HCT116 (cell line): ENCODE data around the gene RASL11A. TPM values are rescaled to one million over a fixed set of nuclear protein-coding genes. Genes with fewer than 3 reads are reported as not detected.

Source experiments
- ATAC-seq: fragments of 200-7000 bp; cut with Tn5 transposase; 2 replicates; pipeline ENCODE4 v1.9.1; 2020; ENCODE audit warnings: mild to moderate bottlenecking, moderate library complexity
- BruUV-seq: library from RNA; stranded (reverse); fragments of 400-500 nt; replicated peaks from 2 replicates; lab custom pipeline; 2021; lab: Mats Ljungman, UMichigan
- CTCF ChIA-PET: fragments of 300-600 bp; sonication (Branson Sonifier 250); formaldehyde crosslinking; loops from one replicate; lab custom pipeline; 2021; ENCODE audit warnings: antibody characterized with exemption; lab: Charles Lee
- POLR2A ChIA-PET: fragments of 300-600, 350-600 bp; sonication (Branson Sonifier 250); formaldehyde crosslinking; loops from one replicate; lab custom pipeline; 2021; ENCODE audit warnings: antibody characterized with exemption; lab: Charles Lee
- RAD21 ChIA-PET, 2 experiments: fragments of 300-600 bp; sonication (Branson Sonifier 250); formaldehyde crosslinking; loops; one replicate each; lab custom pipeline; 2023; ENCODE audit warnings: low total read pairs in 2 of 2; ENCODE audit not compliant: uncharacterized antibody in 2 of 2, unreplicated experiment in 2 of 2, low non-redundant PET in 1 of 2; lab: Charles Lee
- DNase-seq: peaks from one replicate; pipeline ENCODE4 v3.0.0-alpha.2; 2010; ENCODE audit warnings: low read depth, low spot score
- H2AFZ ChIP-seq: fragments of 200-600 bp; shearing (Covaris generic), sonication (generic); 2 replicates; pipeline ENCODE4 v1.6.1; 2017; ENCODE audit warnings: low read depth, mixed run types, mixed read lengths, antibody characterized with exemption, low read length; ENCODE audit not compliant: poor library complexity, severe bottlenecking
- H3K27ac ChIP-seq: 2 replicates; pipeline ENCODE4 v1.5.1; 2012; ENCODE audit warnings: low read depth, low read length
- H3K27me3 ChIP-seq: fragments of 200-600 bp; sonication (generic); 2 replicates; pipeline ENCODE4 v1.6.1; 2016; ENCODE audit warnings: mixed run types, low read length, mixed read lengths; ENCODE audit not compliant: insufficient read depth
- H3K36me3 ChIP-seq, 2 experiments: fragments of 200-500 bp in 1 of 2; fragments of 200-600 bp in 1 of 2; sonication (Bioruptor generic) in 1 of 2; sonication (generic) in 1 of 2; 2 replicates each; pipeline versions ENCODE4 v1.5.1 to v1.6.1; 2014 to 2016; ENCODE audit warnings: low read length in 2 of 2, inconsistent platforms in 1 of 2, mixed read lengths in 1 of 2, mixed run types in 1 of 2; ENCODE audit not compliant: insufficient read depth in 2 of 2, control insufficient read depth in 1 of 2
- H3K4me1 ChIP-seq, 2 experiments: fragments of 200-600 bp in 1 of 2; sonication (generic) in 1 of 2; 2 replicates each; pipeline versions ENCODE4 v1.5.1 to v1.6.1; 2012 to 2017; ENCODE audit warnings: low read length in 2 of 2, inconsistent platforms in 1 of 2, mild to moderate bottlenecking in 1 of 2, mixed read lengths in 1 of 2, mixed run types in 1 of 2, moderate library complexity in 1 of 2; ENCODE audit not compliant: insufficient read depth in 2 of 2, control insufficient read depth in 1 of 2
- H3K4me2 ChIP-seq: fragments of 200-600 bp; sonication (generic); 2 replicates; pipeline ENCODE4 v1.6.1; 2017; ENCODE audit warnings: mixed run types, low read length, mixed read lengths
- H3K4me3 ChIP-seq, 2 experiments: fragments of 200-600 bp in 1 of 2; sonication (generic) in 1 of 2; replicated peaks in 1 of 2; 2 replicates each; pipeline ENCODE4 v1.5.1; 2011 to 2016; ENCODE audit warnings: low read length in 2 of 2, control low read depth in 1 of 2, low read depth in 1 of 2, mild to moderate bottlenecking in 1 of 2, mixed read lengths in 1 of 2, mixed run types in 1 of 2
- H3K79me2 ChIP-seq: fragments of 200-600 bp; sonication (generic); 2 replicates; pipeline ENCODE4 v1.6.1; 2017; ENCODE audit warnings: mild to moderate bottlenecking, mixed run types, low read length, moderate library complexity, mixed read lengths; ENCODE audit not compliant: insufficient read depth
- H3K9ac ChIP-seq: fragments of 200-600 bp; sonication (generic); 2 replicates; pipeline ENCODE4 v1.6.1; 2016; ENCODE audit warnings: low read length, mixed read lengths
- H3K9me2 ChIP-seq: fragments of 200-600 bp; sonication (generic), shearing (Covaris generic); 2 replicates; pipeline ENCODE4 v1.6.1; 2017; ENCODE audit warnings: mixed run types, mild to moderate bottlenecking, moderate library complexity; ENCODE audit not compliant: insufficient read depth
- H3K9me3 ChIP-seq, 2 experiments: fragments of 200-500 bp in 1 of 2; fragments of 200-600 bp in 1 of 2; sonication (Bioruptor generic) in 1 of 2; sonication (generic) in 1 of 2; 2 replicates each; pipeline ENCODE4 v1.6.1; 2014 to 2017; ENCODE audit warnings: low read length in 2 of 2, mixed read lengths in 2 of 2, inconsistent platforms in 1 of 2, low read depth in 1 of 2, mild to moderate bottlenecking in 1 of 2, mixed run types in 1 of 2, moderate library complexity in 1 of 2; ENCODE audit not compliant: control insufficient read depth in 1 of 2, insufficient read depth in 1 of 2
- H4K20me1 ChIP-seq: fragments of 200-600 bp; sonication (generic), shearing (Covaris generic); 2 replicates; pipeline ENCODE4 v1.6.1; 2017; ENCODE audit warnings: mixed run types, mild to moderate bottlenecking, moderate library complexity; ENCODE audit not compliant: insufficient read depth
- EGR1 ChIP-seq: IDR thresholded peaks from 2 replicates; pipeline ENCODE4 v1.6.1; 2012; ENCODE audit warnings: low read depth
- ELF1 ChIP-seq: IDR thresholded peaks from 2 replicates; pipeline ENCODE4 v1.6.1; 2012; ENCODE audit warnings: low read depth, borderline replicate concordance
- RAD21 ChIP-seq: IDR thresholded peaks from 2 replicates; pipeline ENCODE4 v1.6.1; 2012; ENCODE audit warnings: low read depth, mild to moderate bottlenecking
- SP1 ChIP-seq: IDR thresholded peaks from 2 replicates; pipeline ENCODE4 v1.6.1; 2012; ENCODE audit warnings: low read depth
- TCF7L2 ChIP-seq: IDR thresholded peaks from 2 replicates; pipeline ENCODE4 v1.7.0; 2011; ENCODE audit warnings: borderline replicate concordance, inconsistent platforms; ENCODE audit not compliant: insufficient read depth, insufficient read length; ENCODE audit errors: extremely low read depth
- ZNF274 ChIP-seq: fragments of 200-500 bp; sonication (Bioruptor generic); IDR thresholded peaks from 2 replicates; pipeline ENCODE4 v1.6.1; 2014; ENCODE audit warnings: mild to moderate bottlenecking, low read depth, low read length, inconsistent platforms
- intact Hi-C: fragments of 100-400 bp; cut with micrococcal nuclease; formaldehyde crosslinking; loops from 2 replicates; pipeline ENCODE4 v1.10.0; 2022
- total RNA-seq: library from RNA; stranded (reverse); gene quantifications from one replicate; pipeline ENCODE4 v1.2.1, GENCODE V29; 2021; ENCODE audit not compliant: unreplicated experiment
- TF ChIP-seq, protein P1 (sequence below): IDR thresholded peaks from 2 replicates; pipeline ENCODE4 v1.6.1; 2012
- TF ChIP-seq, protein P2 (sequence below), 3 experiments: fragments of 200-600 bp in 1 of 3; sonication (generic) in 1 of 3; IDR thresholded peaks in 2 of 3; conservative IDR thresholded peaks in 1 of 3; 2 replicates each; pipeline ENCODE4 v1.5.1; 2012 to 2017; ENCODE audit warnings: low read depth in 2 of 3, low read length in 2 of 3, antibody characterized with exemption in 1 of 3, borderline replicate concordance in 1 of 3, control low read depth in 1 of 3, mild to moderate bottlenecking in 1 of 3, mixed read lengths in 1 of 3, mixed run types in 1 of 3, moderate library complexity in 1 of 3; ENCODE audit not compliant: insufficient read depth in 1 of 3
- TF ChIP-seq, protein P3 (sequence below): IDR thresholded peaks from 2 replicates; pipeline ENCODE4 v1.6.1; 2011; ENCODE audit warnings: mild to moderate bottlenecking, low read length, moderate library complexity; ENCODE audit not compliant: insufficient replicate concordance; ENCODE audit errors: extremely low read depth

Gene RASL11A
- total RNA-seq, 1 experiment from 2014 or later = 5.0 TPM

DNA sequence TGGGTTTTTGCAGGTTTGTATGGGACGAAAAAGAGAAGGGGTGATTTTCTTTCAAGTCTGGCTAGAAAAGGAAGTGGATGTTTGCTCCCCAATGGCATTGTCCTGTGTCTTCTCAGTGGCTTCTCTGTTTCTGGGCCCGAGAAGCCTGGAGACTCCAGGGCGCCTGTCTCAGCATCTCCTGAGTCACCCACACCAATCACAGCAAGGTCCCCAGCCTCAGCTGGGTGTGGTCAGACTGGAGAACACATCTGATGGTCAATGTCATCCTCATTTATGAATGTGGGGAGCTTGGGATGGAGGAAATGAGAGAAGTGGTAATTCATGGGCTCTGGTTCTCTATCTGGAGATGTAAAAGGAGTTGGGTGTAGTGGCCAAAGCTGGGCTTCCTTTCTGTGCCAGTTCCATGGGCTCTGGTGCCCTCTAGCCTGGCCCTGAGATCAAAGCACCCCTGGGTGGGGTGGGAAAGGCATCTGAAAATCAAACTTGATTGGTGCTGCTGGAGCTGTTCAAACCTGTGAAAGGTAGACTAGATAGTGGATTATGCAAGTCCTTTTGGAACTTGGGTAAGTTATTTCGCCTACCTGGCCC, 13.4 kb downstream of the RASL11A start:
- peaks cover 0 to 7% of the 10 kb centered on the region in 2 experiments; a peak in 1 of 4 replicates for H3K4me1 ChIP-seq
- TF ChIP-seq, protein P1, sequence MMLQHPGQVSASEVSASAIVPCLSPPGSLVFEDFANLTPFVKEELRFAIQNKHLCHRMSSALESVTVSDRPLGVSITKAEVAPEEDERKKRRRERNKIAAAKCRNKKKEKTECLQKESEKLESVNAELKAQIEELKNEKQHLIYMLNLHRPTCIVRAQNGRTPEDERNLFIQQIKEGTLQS = no peak
- TF ChIP-seq, protein P2, sequence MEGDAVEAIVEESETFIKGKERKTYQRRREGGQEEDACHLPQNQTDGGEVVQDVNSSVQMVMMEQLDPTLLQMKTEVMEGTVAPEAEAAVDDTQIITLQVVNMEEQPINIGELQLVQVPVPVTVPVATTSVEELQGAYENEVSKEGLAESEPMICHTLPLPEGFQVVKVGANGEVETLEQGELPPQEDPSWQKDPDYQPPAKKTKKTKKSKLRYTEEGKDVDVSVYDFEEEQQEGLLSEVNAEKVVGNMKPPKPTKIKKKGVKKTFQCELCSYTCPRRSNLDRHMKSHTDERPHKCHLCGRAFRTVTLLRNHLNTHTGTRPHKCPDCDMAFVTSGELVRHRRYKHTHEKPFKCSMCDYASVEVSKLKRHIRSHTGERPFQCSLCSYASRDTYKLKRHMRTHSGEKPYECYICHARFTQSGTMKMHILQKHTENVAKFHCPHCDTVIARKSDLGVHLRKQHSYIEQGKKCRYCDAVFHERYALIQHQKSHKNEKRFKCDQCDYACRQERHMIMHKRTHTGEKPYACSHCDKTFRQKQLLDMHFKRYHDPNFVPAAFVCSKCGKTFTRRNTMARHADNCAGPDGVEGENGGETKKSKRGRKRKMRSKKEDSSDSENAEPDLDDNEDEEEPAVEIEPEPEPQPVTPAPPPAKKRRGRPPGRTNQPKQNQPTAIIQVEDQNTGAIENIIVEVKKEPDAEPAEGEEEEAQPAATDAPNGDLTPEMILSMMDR (IDR thresholded peaks at IDR 0.05 in 2 of 3, conservative IDR thresholded peaks at IDR 0.05 in 1 of 3; ENCODE audit: borderline replicate concordance in 1 of 3, insufficient read depth in 1 of 3, low read depth in 2 of 3, low read length in 2 of 3) = peak; percentile 45 to 47 (median 46); a peak in 5 of 6 replicates
- TF ChIP-seq TCF7L2 (peak; percentile 87), RAD21 (peak; percentile 80), SP1 (no peak), EGR1 (no peak), ZNF274 (no peak), ELF1 (no peak)
- TF ChIP-seq, protein P3, sequence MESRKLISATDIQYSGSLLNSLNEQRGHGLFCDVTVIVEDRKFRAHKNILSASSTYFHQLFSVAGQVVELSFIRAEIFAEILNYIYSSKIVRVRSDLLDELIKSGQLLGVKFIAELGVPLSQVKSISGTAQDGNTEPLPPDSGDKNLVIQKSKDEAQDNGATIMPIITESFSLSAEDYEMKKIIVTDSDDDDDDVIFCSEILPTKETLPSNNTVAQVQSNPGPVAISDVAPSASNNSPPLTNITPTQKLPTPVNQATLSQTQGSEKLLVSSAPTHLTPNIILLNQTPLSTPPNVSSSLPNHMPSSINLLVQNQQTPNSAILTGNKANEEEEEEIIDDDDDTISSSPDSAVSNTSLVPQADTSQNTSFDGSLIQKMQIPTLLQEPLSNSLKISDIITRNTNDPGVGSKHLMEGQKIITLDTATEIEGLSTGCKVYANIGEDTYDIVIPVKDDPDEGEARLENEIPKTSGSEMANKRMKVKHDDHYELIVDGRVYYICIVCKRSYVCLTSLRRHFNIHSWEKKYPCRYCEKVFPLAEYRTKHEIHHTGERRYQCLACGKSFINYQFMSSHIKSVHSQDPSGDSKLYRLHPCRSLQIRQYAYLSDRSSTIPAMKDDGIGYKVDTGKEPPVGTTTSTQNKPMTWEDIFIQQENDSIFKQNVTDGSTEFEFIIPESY = no peak
- ATAC-seq = peak; percentile 85
- POLR2A ChIA-PET = no interaction called here
- RAD21 ChIA-PET = interaction anchor here (1.1 to 1.3 kb wide), 5 partner anchors 75 to 337 kb away, joined by 3 to 9 read pairs (median 3); no protein-coding TSS in a partner anchor
- CTCF ChIA-PET = interaction anchor here (1.1 to 4.2 kb wide), 7 partner anchors 9 to 337 kb away, joined by 3 to 41 read pairs (median 4); no protein-coding TSS in a partner anchor
- H2AFZ ChIP-seq = no peak overlapping the region
- intact Hi-C loops = loop anchor here (2.0 kb wide), 2 partner anchors 75 to 299 kb away; no protein-coding TSS in a partner anchor
- peak; percentile 15 for DNase-seq
- no peaks in the 10 kb centered on the region for H3K79me2 ChIP-seq
- H3K9ac ChIP-seq = no peak overlapping the region
- no peak overlapping the region for H3K4me3 ChIP-seq
- no peaks in the 10 kb centered on the region for H3K9me3 ChIP-seq
- no TSS peak for BruUV-seq
- H3K36me3 ChIP-seq = no peaks in the 10 kb centered on the region
- H3K9me2 ChIP-seq = no peaks in the 10 kb centered on the region
- no peaks in the 10 kb centered on the region for H3K27me3 ChIP-seq
- H3K27ac ChIP-seq = no peak overlapping the region
- no peaks in the 10 kb centered on the region for H4K20me1 ChIP-seq
- H3K4me2 ChIP-seq = no peak overlapping the region
